HCEC 1CT (cell line): ENCODE data around the gene DAZAP1.
"Not testable (repeated sequence)": the region's sequence is repeated elsewhere in the genome, so short reads cannot be mapped to it uniquely, and the experiment has no call there.

Experiments
- DNase-seq: peaks from one replicate; pipeline ENCODE4 v3.0.0-alpha.2; 2017

DAZAP1 gene

GRCh38 chr19:1426736-1427135 is 19.4 kb downstream of the DAZAP1 start:
- DNase-seq: no peak

DNA sequence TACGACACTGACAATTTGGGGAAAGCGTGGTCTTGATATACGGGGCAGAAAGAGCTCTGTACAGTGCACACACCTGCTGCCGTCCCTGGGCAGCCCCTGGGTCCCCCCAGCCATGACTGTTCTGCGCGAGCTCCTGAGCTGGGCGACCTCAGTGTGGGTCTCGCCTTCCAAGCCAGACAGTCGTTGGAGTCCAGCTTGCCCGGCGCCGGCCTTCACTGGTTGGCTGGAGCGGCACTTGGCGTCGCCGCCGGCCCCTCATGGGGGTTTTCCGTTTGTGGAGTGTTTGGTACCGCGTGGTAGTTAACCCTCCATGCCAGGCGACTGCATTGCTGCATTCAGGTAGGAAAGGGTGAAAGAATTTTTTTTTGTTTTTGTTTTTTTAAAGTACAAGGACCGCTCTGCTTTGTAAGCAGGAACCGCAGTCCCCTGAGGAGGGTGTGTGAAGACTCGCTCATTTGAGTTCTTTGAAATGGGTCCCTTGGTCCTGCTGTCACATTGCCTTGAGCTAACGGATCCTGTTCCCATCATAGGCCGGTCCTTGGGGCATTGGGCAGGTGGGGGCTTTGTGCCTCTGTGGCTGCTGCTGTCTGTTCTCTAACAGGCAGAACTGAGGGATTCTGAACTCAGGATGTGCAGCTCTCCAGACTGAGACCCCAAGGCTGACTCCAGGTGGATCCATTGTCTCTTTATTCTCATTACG is 20.0 kb downstream of the DAZAP1 start:
- DNase-seq: no peak

- no peak for DNase-seq
These were observed 21.5 kb downstream of the DAZAP1 start for GRCh38 chr19:1428738-1429391.

GRCh38 chr19:1429750-1430149 is 22.4 kb downstream of the DAZAP1 start:
- no peak for DNase-seq

DNA sequence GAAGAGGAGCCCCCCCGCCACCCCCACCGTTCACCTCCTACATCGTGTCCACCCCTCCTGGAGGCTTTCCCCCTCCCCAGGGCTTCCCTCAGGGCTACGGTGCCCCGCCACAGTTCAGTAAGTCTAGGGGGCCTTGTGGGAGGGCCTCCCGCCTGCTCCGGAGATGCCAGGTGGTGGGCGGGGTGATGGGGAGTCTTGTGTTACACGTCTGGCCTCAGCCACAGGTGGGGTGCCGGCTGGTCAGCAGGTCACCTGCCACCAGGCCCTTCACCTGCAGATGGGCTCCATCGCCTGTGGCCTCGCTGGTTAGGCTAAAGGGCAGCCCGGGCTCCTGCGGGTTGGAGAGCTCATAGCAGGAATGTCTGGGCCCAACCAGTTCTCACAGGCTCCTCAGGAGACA is 22.9 kb downstream of the DAZAP1 start:
- DNase-seq: no peak

DNA sequence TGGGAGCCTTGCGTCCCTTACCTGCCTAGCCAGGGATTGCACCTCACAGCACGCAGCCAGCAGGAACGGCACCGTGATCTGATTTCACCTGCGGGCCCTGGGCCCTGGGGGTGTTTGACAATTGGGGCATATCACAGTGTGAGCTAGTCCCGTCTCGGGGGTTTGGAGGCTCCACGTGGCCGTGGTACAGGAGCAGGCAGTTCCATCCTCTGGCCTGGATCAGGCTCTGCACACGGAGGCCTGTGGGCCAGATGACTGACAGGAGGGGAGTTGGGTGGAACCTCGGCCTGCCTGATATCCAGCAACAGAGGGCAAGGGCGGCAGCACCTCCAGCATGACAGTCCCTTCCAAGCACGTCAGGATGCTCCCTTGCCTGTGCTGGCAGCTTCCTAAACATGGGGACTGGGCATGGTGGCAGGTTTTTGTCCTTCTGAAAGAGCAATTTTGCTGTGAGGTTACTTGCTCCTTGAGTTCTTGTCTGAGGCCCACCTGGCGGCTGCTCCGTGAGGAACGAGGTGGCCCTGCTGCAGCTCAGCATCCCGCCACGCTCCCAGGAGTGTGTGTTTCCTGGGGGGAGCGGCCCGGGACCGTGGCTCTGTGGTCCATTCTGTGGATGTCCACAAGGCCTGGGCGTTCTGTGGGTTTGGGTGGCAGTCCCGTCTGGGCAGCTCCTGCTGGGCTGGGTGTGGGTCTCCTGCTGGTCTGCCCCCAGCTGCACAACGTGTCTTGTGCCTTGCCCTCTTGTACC is 24.5 kb downstream of the DAZAP1 start:
- no peak for DNase-seq

- no peak for DNase-seq
These were observed 25.1 kb downstream of the DAZAP1 start for GRCh38 chr19:1432507-1432887.

GRCh38 chr19:1433119-1434039 is 26.0 kb downstream of the DAZAP1 start:
- no peak for DNase-seq

GRCh38 chr19:1434040-1434366 is 26.6 kb downstream of the DAZAP1 start:
- no peak for DNase-seq

DNA sequence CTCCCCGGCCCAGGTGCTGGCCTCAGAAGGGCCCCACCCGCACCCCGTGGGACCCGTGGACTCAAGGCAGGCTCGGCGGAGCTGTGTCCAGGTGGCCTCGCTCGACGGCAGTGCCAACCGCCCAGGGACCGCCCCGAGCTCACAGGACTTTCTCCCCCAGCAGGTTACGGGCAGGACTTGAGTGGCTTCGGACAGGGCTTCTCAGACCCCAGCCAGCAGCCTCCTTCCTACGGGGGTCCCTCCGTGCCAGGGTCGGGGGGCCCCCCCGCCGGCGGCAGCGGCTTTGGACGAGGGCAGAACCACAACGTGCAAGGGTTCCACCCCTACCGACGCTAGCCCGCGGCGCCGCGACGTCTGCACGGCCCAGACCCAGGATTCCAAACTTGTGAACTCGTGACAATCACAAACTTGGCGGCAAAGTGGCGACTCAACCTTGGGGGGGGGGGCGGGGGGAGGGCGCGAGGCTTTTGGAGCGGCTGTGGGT is 27.2 kb downstream of the DAZAP1 start:
- DNase-seq: no peak

DNA sequence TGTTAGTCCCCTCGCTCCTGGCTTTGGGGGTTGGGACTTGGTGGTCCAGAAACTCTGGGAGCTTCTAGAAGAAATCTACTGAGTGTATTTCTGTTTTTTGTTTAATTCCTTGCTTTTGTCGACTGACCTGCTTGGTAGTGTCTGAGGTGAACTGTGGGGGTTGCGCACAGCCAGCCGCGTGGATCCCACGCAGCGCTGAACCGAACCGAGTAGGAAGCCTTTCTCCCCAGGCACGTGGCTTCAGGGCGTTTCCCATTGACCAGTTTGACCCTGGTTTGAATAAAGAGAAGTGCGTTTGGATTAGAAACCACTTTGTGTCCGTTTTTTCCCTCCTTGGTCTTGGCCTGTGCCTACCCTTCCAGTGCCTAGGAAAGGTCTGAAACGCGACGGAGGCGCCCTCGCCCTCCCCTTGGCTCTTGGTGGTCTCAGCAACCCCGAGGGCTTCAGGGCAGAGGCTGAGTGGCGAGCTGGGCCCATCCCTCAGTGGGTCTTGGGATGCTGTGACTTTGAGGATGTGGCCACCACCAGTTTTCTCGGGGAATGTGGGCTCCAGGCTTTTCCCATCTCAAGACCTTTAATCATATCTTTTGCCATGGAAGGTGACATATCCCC is 28.1 kb downstream of the DAZAP1 start:
- no peak for DNase-seq

DNA sequence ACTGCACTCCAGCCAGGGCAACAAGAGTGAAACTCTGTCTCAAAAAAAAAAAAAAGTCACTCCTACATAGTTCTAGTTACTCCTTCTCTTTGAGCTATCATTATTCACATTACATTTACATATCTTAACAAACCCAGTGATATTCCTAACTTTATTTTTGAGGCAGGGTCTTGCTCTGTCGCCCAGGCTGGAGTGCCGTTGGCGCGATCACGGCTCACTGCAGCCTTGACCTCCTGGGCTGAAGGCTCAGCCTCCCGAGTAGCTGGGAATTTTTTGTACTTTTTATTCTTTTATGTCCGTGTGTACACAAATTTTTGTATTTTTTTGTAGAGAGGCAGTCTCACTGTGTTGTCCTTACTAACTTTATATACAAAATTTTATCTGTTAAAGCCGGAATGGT is 30.2 kb downstream of the DAZAP1 start:
- no peak for DNase-seq

DNA sequence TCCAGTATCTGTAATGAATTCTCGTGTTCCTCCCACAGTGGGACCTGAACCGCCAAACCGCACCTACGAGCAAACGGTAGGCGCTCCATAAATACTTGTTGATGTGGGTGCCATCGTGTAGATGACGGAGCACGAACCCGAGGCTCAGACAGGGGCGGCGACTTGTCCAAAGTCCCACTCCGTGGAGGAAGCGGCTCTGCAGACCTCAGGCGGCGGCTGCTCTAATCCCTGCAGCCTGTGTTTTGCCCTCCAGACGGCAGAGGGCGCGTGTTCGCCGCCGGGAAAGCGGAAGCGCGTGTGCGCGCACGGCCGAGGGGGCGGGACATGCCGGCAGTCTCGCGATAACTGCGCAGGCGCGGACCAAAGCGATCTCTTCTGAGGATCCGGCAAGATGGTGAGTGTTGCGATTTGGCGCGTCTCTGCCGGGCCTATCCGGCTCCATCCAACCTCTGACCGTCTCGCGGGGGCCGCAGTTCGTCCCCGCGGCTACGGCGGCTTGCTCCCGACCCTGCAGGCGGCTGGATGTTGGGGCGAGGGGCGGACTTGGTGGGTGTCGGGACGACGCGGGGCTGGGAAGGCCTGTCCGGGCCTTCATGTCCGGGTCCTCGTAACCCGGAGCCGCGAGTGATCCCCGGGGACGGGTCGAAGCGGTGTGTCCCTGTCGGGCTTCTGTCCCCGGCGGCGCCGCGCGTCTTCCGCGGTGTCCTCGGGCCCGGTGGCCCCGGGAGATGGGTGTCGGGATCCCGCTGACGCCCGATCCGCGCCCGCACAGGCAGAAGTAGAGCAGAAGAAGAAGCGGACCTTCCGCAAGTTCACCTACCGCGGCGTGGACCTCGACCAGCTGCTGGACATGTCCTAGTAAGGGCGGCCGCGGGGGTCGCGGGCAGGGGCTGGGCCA is 30.9 kb downstream of the DAZAP1 start, which contains the start of gene RPS15:
Gene RPS15 (plus strand): TSS at position 362 of the 898 bp plus-strand sequence. CDS start 30 bp downstream, at position 392.
- DNase-seq: peak; percentile 90

DNA sequence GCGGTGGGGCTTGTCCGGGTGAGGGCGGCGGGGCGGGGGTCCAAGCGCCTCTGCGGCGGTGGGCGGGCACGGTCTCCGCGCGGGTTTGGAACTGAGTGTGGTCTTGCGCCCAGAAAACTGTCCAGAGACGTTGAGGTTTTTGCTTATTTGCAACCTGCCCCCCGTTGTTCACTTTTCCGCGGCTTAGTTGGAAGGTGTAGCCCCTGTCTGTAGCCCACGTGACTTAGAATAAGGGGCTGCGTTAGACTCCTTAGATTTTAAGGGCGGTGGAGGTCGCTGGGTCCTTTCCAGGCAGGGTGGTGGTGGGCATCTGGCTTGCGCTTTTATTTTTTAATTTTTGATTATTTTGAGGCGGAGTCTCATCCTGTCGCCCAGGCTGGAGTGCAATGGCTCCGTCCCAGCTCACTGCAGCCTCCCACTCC is 31.6 kb downstream of the DAZAP1 start:
- no peak for DNase-seq

- not testable (repeated sequence) for DNase-seq
These were observed 32.4 kb downstream of the DAZAP1 start for GRCh38 chr19:1439525-1440417.

- DNase-seq: no peak
These were observed 33.0 kb downstream of the DAZAP1 start for GRCh38 chr19:1440418-1440801.

DNA sequence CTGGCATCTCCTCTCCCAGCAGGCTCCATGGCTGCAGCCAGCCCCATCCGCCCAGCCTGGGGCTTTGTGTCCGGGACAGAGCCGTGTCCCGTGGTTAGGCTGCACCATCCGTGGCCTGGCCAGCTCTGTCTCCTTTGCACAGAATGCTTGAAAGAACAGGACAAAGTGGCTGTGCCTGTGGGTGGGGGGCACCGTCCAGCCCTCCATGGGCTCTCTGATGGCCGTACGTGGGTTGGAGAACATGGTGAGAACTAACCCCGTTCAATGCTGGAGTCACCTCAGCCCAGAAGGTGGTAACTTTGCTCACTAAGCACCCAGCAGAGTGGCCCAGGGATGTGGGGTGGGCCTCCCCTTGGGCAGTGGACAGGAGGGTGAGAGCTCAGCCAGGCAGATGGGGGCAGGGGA is 33.6 kb downstream of the DAZAP1 start:
- no peak for DNase-seq

GRCh38 chr19:1441677-1442438 is 34.5 kb downstream of the DAZAP1 start:
- DNase-seq: no peak

GRCh38 chr19:1445185-1445931 is 38.0 kb downstream of the DAZAP1 start:
- DNase-seq: peak; percentile 50
